Hippocampal formation (tissue), 2 donors: Measurements from ENCODE around the gene RBM25.
"Not testable (repeated sequence)": the region's sequence is repeated elsewhere in the genome, so short reads cannot be mapped to it uniquely, and the experiment has no call there.

ENCODE experiments used
- DNase-seq, 2 donors: peaks; one replicate each; lab custom pipeline; 2025; lab: John Stamatoyannopoulos, UW

Gene RBM25

DNA sequence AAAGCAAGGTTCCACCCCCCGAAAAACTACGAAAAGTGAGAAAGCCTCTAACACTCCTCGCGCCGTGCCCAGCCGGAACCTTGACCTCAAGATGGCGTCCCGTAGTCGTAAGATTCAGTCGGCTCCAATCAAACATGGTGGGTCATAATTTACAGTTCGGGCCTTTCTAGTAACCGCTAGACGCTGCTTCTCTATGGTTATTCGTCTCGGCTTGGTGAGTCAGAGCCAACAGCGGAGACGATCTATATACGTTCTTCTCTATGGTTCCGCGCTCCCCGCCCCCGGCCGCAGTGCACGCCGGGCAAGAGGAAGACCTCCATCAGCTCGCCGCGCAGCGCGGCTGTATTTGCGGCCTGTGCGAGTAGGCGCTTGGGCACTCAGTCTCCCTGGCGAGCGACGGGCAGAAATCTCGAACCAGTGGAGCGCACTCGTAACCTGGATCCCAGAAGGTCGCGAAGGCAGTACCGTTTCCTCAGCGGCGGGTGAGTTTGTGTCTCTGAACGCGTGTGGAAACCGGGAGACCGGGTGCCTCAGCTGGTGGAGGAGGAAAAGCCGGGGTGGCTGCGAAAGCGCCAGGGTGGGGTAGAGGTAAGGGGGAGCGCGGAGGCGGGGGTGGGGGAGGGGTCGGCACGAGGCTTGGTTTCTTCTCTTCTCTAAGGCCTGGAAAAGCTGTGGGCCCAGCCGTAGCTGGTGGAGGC is at the start of gene RBM25:
TSS of gene RBM25 (plus strand) at position 311 of the 698 bp plus-strand sequence. CDS start 13,108 bp downstream, outside the sequence.
- peak; percentile 95 to 100 for DNase-seq

DNA sequence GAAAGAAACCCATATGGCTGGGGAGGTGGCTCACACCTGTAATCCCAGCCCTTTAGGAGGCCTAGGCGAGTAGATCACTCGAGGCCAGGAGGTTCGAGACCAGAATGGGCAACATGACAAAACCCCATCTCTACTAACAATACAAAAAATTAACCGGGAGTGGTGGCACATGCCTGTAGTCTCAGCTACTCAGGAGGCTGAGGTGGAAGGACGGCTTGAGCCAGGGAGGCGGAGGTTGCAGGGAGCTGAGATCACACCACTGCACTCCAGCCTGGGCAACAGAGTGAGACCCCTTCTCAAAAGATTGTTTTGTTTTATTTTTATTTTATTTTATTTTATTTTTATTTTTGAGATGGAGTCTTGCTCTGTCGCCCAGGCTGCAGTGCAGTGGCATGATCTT is 47.1 kb upstream of the RBM25 start:
- not testable (repeated sequence) for DNase-seq

DNA sequence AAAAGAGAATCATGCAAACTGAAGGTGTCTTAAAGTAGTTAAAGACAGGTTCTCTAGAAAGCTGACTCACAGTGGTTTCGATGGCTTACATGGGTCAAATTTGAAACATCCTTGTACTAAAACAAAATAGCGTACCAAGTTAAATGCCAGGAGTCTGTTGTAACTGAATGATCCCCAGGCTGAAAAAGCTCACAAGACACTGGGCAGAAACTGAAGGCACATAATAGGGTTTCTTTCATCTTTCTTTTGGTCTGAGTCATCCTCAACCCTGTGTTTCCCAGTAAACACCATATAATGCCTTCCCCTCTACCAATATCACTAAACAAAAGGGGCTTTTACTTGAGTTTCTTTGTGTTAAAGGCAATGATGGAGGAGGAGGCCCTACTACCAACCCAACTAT is 44.2 kb upstream of the RBM25 start:
- DNase-seq, result no peak

DNA sequence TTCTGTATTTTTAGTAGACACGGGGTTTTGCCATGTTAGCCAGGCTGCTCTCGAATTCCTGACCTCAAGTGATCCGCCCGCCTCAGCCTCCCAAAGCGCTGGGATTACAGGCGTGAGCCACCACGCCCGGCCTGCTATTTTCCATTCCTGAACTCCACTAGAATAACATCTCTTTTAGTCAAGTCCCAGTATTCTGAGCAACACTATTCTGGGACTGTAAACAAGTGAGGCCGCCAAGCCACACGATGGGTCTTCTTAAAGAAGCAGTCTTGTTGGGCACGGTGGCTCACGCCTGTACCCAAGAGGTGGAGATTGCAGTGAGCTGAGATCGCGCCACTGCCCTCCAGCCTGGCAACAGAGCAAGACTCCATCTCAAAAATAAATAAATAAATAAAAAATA is 42.8 kb upstream of the RBM25 start:
- not testable (repeated sequence) for DNase-seq

DNA sequence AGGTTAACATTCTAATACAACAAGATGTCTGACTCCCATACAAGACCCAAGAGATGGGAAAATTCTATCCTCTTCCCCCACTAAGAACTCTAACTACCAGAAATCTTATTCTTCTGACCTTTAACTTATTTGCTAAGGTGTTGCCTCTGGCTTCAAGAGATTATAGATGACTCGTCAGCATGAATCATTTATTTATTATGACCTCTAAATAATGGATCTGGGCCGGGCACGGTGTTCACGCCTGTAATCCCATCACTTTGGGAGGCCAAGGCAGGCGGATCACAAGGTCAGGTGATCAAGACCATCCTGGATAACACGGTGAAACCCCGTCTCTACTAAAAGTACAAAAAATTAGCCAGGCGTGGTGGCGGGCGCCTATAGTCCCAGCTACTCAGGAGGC is 42.3 kb upstream of the RBM25 start:
- DNase-seq, result not testable (repeated sequence)

DNA sequence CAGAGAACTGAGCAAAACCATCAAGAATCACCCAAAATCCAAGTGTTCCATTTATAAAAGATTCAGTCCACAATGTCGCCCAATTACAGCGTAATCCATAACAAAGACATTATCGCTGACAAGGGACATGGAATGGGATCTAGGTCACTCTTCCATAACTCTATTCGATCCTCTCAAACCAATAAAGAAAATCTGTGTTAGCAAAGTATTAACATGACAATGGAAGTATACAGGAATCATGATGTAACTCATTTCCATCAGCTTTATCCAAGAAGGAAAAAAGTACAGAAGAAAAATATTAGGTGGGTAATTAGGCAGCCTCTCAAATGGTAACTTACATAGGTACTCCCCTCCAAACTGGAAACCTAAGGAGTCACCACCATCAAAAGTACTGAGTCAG is 36.3 kb upstream of the RBM25 start:
- DNase-seq, result no peak

DNA sequence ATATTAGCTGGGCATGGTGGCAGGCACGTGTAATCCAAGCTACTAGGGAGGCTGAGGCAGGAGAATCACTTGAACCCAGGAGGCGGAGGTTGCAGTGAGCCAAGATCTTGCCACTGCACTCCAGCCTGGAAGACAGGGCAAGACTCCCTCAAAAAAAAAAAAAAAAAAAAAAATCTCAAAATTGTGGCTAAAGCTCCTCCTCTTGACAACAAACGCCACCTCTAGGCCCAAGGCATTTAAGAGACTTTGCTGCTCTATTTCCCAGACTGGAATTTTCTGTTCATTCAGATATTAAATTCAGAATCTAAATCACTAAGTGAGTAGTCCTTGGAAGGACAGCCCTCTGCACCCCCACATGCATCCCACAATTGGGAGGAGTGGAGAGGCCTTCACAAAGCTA is 32.8 kb upstream of the RBM25 start:
- DNase-seq, result no peak

DNA sequence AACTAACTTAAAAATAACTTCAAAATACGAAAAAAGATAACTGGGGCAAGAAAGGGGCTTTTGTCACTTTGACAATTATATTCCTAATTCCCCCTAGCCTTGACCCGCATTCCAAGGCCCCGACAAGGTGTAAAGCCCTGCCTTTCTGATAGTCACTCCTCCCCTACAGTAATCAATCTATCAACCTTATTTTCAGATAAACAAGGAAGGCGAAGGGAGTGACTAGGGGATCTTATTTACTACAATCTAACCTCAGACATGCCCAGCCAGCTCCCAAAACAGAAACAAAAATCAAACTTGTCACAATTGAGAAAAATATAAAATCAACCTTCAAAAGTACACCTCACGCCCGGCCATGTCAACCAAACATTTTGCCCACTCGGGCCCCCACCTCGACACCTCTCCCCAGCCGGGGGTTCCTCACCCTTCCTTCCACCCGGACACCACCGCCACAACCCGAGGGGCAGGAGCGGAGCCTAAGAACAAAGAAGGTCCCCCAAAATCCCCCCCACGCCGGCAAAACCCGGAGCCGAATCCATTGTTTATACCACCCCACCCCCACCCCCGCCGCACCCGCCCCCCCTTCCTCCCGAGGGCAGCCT is 32.0 kb upstream of the RBM25 start:
- no peak for DNase-seq

DNA sequence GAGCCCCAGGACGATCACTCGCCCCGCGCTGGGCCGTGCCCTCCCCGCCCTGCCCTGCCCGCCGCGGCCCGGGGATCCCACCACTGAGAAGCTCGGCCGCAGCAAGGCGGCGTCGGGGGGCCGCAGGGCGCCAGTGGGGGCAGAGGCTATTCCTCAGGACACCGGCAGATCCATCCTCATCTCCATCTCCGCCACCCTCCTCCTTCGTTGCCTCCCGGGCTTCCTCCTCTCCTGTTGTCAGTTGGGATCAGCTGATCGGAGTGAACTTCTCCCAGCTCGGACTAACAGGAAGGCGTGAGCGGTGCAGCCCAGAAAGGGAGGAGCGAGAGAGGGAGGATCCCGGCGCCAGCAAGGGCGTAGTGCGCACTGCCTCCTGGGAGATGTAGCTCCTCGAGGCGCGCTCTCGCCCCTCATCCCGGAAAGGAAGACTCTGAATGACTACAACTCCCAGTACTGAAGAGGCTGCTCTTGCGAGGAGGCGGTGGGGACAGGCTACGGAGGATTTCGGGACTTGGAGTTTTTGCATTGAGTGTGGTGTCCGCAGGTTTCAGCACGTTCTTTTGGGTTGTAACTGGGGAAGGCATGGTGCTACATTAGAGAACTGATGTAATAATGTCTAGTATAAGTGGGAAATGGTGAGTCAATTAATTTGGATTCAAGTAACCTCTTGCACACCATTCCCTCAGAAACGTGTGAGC is 31.3 kb upstream of the RBM25 start, which contains the start of gene ZFYVE1:
TSS of gene ZFYVE1 (minus strand) at position 262 of the 698 bp plus-strand sequence. CDS start 2,598 bp downstream, outside the sequence.
- peak; percentile 97 to 100 for DNase-seq

DNA sequence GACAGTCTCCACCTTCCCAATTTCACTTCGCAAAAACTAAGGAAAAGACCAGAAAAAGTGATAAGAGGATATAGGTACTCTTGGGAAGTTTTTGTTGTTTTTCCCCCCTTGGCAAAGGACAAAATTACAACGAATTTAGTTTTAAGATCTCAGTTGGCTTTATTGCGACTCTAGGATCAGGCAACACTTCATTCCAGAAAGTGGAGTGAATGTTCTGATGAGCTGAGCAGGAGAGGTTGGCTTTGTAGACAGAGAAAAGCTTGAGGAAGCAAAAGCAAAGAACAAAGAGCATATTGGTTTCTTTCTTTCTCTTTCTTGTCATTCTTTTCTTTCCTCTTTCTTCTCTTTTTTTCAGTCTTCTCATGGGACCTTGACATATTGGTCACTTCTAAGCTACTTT is 30.8 kb upstream of the RBM25 start:
- DNase-seq, result no peak

DNA sequence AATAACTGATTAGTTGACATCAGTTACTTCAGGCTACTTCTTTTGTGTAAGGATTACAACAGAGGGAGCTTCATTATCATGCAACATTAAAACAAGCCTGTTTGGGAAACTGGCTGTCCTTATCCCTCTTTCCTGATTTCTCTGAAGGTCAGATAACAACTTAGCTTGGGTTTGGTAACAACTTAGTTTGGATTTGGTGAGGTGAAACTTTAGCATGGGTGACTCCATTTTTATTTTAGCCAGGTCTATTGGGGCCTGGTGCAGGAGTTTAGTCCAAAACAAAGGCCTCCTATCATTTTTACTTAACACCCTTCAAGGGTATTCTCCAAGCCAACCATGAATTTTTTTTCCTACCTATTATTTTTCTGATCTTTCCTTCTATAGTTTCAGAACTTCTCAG is 30.4 kb upstream of the RBM25 start:
- DNase-seq, result no peak

DNA sequence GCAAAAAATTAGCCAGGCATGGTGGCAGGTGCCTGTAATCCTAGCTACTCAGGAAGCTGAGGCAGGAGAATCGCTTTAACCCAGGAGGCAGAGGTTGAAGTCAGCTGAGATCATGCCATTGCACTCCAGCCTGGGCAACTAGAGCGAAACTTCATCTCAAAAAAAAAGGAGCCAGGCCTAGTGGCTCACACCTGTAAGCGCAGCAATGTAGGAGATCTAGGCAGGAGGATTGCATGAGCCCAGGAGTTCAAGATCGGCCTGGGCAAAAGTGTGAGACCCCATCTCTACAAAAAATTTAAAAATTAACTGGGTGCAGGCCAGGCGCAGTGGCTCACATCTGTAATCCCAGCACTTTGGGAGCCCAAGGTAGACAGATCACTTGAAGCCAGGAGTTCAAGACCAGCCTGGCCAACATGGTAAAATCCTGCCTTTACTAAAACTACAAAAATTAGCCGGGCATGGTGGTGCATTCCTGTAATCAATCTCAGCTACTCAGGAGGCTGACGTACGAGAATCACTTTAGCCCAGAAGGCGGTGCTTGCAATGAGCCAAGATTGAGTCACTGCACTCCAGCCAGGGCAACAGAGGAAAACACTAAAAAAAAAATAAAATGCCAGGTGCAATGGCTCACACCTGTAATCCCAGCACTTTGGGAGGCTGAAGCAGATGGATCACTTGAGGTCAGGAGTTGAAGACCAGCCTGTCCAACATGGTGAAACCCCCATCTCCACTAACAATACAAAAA is 21.5 kb upstream of the RBM25 start:
- not testable (repeated sequence) for DNase-seq

DNA sequence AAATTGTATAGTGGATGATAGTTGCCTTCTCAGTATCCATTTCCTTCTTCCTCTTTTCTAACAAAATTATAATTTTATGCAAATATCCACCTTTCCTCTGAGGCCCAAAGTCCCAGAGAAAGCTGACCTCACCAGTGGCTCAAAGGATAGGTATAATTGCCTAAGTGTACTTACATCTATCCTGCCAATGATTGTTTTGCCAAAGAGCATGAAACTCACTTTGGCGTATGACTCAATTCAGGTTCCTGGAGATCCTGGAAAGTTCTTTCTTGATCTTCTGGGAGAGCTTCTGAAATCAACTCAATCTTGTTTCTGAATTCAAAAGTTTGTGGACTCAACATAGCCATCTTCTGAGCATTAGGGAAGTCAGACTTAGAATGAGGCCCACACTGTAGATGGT is 10.5 kb upstream of the RBM25 start:
- no peak for DNase-seq

DNA sequence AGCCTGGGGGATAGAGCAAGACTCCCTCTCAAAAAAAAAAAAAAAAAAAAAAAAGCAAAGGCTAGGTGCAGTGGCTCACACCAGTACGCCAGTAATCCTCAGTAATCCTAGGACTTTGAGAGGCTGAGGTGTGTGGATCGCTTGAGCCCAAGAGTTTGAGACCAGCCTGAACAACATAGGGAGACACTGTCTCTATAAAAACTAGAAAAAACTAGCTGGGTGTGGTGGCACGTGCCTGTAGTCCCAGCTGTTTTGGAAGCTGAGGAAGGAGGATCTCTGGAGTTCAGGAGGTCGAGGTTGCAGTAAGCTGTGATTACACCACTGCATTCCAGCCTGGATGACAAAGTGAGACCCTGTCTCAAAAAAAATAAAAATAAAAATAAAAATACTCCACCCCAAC is 8.9 kb upstream of the RBM25 start:
- no peak for DNase-seq

DNA sequence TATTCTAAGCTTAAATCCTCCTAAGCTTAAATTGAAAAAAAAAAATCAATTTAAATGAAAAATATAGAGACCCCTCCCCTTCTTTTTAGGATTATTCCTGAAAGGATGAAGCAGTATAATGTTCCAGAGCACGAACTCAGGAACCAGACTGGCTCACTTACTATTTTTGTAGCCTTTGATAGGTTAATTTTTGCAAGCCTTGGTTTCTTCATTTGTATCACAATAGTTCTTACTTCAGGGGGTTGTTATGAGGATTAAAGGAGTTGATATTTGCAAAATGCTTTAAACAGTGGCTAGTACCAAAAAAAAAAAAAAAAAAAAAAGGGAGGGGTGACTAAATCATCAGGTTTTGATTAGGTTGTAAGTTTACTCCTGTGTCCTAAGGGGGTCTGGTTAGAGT is 3.1 kb upstream of the RBM25 start:
- no peak for DNase-seq

DNA sequence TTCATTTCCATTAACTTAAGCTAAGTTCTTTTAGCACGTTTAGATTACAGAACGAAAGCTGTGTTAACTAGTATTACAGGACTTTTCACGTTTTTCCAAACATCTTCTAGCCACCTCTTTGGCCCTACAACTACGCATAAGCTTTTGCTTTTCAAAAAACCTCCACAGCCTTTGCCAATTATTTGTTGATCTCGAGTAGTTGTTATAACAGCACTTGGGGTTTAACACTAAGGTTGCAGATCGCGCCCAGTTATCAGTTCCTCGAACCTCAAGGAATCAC is 450 bp upstream of the RBM25 start:
- no peak for DNase-seq

DNA sequence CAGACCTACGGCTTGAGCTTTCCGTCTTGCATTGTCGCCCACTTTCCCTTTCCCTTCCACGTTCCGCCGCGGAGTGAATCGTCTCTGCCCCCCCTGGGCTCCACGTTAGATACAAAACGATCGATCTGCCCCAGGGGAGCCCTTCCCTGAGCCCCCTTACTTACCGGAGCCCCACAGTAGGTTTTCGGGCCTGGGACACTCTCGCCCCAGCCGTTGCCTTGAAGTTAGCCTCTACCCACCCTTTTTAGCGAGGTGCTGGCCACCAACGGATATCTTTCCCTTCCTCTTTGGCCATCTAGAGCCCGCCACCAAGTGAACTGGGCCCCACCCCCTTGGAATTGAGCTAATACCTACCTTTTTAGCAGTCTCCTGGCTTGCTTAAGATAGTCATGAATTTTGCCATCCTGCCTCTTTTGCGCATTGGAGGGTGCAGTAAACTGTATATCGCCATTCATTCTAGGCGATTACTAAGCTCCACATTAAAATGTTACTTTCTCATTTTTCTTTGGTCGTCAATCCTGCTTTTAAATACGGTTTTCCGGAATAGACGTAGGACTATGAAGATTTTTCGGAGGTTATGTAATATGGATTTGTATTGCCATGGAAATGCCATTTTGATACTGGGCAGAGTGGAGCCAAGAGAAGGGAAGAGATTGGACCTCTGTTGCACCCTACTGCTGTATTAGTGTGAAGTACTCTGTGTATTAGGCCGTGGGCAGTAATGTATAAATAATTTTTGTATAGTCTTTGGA is 764 bp downstream of the RBM25 start:
- peak in 1 of 2 donors; percentile 49 for DNase-seq

DNA sequence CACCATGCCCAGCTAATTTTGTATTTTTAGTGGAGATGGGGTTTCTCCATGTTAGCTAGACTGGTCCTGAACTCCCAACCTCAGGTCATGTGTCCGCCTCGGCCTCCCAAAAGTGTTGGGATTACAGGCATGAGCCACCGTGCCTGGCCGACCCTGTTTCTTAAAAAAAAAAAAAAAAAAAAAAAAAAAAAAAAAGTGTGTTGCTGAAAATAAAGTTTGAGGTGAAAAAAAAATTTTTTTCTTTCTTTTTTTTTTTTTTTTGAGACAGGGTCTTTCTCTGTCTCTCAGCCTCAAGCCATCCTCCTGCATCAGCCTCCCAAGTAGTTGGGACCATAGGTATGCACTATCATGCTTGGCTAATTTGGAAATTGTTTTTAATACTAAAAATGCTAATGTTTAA is 11.3 kb downstream of the RBM25 start:
- DNase-seq, result no peak

DNA sequence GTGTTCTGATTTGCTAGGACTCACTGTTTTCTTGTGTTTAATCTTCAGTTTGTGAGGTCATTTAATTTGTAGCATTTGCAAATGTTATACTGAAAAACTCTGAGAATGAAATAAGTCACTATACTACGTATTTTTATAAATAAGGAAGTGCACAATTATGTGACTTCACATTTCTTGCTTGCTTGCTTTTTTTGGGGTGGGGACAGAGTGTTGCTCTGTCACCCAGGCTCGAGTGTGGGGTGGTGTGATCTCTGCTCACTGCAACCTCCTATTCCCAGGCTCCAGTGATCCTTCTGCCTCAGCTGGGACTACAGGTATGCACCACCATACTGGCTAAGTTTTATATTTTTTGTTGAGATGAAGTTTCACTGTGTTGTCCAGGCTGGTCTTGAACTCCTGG is 32.7 kb downstream of the RBM25 start:
- no peak for DNase-seq

DNA sequence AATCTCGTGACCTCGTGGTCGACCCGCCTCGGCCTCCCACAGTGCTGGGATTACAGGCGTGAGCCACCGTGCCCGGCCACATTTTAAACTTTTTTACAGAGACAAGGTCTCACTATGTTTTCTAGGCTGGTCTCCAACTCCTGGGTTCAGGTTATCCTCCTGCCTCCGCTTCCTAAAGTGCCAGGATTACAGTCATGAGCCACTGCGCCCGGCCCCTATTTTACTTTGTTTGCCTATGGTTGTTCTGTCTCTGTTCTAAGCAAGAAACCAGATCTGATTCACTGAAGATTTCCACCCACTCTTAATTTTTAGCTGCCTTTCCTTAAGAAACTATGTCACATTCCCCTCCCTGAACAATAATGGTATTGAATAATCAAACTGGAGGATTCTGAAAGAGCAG is 39.1 kb downstream of the RBM25 start:
- DNase-seq, result no peak

DNA sequence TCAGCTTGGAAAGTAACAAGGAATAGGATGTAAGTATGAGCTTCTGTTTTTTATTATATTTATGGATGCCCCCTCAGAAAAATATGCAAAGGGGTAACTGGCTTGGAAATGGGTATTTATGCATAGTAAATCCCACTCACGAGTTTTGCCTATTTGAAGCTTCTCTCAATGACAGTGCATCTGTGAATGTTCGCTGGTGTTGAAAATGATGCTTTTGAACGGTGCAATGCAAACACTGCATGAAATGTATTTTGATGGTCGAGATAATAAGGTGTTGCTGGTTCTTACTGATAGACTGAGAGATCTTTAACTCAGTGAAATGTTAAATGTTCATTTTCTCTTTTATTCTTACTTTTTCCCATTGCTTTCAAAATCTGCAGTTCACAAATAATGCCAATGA is 42.0 kb downstream of the RBM25 start:
- DNase-seq, result no peak
